GM12801 (cell line): Measurements from ENCODE around the gene CSNK1A1L.

ENCODE experiments used
- CTCF ChIP-seq: IDR thresholded peaks from one replicate; pipeline ENCODE4 v1.5.1; 2011; ENCODE audit warnings: control low read depth; ENCODE audit not compliant: insufficient read length; ENCODE audit errors: extremely low read depth

CSNK1A1L gene

GRCh38 chr13:37074703-37075102 is 30.8 kb downstream of the CSNK1A1L start:
- no peak for TF ChIP-seq CTCF

GRCh38 chr13:37072024-37072423 is 33.4 kb downstream of the CSNK1A1L start:
- no peak for TF ChIP-seq CTCF

GRCh38 chr13:37070956-37071355 is 34.5 kb downstream of the CSNK1A1L start:
- TF ChIP-seq CTCF: no peak

DNA sequence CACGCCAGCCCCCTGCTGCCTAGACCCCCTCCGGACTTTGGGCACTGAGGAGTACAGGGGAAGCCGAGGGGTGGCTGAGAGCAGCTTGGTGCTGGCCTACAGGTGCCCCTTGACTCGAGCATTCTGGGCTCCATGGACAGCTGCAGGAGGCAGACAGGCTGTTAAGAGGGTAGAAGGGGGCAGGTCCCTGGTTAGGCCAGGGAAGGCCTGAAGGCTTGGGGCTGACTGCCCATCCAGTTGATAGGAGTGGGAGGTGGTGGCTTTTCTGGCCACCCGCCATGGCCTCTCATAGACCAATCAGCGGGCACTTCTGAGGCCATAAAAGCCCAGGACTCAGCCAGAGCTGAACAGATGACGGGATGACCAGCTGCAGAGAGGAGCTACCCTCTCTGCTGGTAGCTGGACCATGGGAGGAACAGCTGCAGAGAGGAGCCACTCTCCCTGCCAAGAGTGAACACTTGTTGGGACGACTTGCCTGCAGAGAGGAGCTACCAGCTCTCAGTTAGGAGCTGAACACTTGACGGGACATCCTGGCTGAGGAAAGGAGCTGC is 35.2 kb downstream of the CSNK1A1L start:
- no peak for TF ChIP-seq CTCF

GRCh38 chr13:37069597-37070103 is 35.8 kb downstream of the CSNK1A1L start:
- no peak for TF ChIP-seq CTCF

GRCh38 chr13:37068962-37069361 is 36.5 kb downstream of the CSNK1A1L start:
- TF ChIP-seq CTCF: no peak

DNA sequence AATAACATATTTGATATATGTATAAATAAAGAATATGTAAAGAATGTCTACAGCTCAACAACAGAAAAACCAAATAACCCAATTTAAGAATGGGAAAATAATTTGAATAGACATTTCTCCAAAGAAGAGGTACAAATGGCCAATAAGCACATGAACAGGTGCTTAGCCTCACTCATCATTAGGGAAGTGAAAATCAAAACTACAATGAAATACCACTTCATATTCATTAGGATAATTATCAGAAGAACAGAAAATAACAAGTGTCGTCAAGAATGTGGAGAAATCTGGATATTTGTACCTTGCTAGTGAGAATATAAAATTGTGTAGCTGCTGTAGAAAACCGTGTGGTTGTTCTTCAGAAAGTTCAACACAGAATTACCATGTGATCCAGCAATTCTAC is 37.6 kb downstream of the CSNK1A1L start:
- no peak for TF ChIP-seq CTCF
